ENCODE data around the gene LY6G5B. TPM values are rescaled to one million over a fixed set of nuclear protein-coding genes. Genes with fewer than 3 reads are reported as not detected.

LY6G5B gene
- total RNA-seq, 2 experiments from 2014 or later, result 18.1 to 20.1 TPM

DNA sequence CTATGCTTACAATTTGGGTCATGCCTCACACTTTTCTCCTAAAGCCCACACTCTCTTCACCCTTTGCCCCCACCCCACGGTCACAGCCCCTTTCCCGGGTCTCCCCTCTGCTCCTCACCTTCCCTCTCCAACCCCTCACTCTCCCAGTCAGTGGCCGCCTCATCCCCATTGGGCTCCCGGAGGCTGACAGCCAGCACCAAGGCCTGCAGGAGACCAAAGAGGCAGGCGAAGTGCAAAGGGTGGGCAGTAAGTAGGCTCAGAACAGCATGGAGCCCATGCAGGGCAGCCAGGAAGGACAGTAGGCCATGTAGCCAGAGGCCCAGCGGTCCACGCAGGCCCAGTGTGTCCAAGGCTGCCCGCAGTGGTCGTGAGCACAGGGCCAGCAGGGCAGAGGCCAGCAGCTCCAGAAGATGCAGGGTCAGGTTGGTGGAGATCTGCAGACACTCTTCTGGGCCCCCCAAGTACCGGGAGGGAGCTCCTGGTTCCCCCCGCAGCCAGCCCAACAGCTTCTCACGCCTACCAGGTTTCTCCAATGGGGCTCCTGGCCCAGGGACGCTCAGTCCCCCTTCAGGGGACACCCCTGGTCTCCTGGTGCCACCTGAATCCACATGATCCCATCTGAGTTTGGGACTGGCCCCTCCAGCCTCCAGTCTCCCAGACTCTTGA, 10.7 kb upstream of the LY6G5B start:
- ChIA-PET CTCF (interaction anchor here (0.7 to 0.8 kb wide), 3 partner anchors 13 to 67 kb away, joined by 3 read pairs; no protein-coding TSS in a partner anchor), POLR2A (interaction anchor here (0.6 to 1.1 kb wide), 3 partner anchors 176 to 1312 kb away, joined by 3 to 8 read pairs (median 4); partner anchors contain the start of gene DXO)

DNA sequence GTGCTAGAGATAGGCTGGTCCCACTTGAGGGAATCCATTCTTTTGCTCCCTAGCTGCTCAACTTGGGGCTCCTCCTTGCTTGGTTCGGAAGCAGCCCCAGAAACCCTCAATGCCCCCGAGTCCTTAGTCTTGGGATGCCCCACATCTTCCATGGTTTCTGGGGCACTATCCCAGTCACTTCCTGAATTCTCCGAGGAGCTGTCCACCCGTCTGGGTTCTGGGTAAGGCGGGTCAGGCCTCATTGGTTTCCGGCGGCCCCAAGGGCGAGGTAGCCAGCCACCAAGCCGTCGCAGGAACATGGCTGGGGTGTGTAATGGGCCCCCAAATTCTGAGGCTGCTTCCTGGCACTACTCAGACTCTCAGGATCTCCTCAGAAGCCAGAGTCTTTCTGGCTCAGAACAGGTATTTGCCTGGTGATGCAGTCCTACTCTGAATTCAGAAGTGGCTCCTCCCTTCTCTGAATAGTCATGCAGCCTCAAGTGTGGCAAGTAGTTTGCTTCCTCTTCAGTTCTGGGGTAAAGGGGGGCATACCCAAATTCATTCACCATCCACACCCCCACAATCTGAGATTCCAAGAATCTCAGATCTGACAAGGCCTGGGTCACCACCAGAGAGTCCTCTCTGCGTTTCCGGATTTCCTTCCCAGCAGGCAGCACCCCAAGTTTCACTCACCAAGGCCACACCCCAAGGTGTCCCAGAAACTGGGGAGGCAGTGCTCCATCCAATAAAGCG, 10.0 kb upstream of the LY6G5B start:
- ChIA-PET CTCF (interaction anchor here (0.8 to 1.7 kb wide), 3 partner anchors 8 to 70 kb away, joined by 3 to 6 read pairs (median 4); partner anchors contain the start of gene BAG6), POLR2A (interaction anchor here (1.0 to 1.1 kb wide), 2 partner anchors 7 to 175 kb away, joined by 3 to 6 read pairs; partner anchors contain the start of gene BAG6)

DNA sequence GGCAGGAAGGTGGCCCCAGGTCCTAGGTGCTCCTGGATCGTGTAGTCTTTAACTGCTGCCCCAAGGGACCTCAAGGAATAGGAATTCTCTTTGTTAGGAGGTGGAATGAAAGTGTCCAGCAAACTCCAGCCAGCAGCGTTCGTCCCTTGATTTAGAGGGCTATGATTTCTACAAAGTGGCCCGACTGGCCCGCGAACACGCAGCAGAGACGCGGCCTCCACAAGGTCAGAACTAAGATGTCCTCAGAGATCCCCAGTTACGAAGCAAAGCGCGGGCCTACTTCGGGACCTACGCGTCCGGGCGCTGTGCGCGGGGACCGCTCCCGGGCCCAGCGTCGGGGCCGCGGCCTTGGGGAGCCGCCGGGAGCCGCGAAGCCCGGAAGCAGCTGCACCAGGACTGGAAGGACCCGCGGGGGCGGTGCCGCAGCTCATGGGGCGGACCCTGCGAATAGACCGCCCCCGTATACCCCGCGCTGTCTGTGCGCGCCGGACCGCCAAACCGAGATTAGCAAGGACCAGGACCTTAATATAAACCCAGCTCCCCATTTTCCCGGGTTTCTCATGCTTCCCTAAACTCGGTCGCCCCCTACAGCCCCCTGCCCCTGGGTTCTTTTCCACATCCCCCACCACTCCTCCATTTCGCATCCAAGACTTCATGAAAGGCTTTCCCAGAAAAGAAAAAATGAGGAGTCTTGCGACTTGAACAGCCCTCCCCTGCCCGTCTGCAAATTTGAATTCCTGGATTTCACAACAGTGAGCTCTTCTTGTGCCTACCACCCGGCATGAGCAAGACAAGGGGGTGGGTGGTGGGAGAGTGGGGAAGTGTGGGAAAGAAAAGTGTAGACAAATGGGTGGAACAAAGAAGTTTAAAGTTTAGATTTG, 9.2 kb upstream of the LY6G5B start, which contains the start of gene C6orf47:
TSS of gene C6orf47 (minus strand) at position 398 of the 881 bp plus-strand sequence. CDS start 831 bp downstream, outside the sequence.
- ChIA-PET CTCF (interaction anchor here (1.0 to 1.7 kb wide), 3 partner anchors 8 to 114 kb away, joined by 3 to 6 read pairs (median 4); partner anchors contain the start of genes ATP6V1G2 and BAG6), POLR2A (interaction anchor here (0.9 to 1.0 kb wide), 2 partner anchors 8 to 119 kb away, joined by 5 to 6 read pairs; partner anchors contain the start of genes BAG6 and DDX39B)

DNA sequence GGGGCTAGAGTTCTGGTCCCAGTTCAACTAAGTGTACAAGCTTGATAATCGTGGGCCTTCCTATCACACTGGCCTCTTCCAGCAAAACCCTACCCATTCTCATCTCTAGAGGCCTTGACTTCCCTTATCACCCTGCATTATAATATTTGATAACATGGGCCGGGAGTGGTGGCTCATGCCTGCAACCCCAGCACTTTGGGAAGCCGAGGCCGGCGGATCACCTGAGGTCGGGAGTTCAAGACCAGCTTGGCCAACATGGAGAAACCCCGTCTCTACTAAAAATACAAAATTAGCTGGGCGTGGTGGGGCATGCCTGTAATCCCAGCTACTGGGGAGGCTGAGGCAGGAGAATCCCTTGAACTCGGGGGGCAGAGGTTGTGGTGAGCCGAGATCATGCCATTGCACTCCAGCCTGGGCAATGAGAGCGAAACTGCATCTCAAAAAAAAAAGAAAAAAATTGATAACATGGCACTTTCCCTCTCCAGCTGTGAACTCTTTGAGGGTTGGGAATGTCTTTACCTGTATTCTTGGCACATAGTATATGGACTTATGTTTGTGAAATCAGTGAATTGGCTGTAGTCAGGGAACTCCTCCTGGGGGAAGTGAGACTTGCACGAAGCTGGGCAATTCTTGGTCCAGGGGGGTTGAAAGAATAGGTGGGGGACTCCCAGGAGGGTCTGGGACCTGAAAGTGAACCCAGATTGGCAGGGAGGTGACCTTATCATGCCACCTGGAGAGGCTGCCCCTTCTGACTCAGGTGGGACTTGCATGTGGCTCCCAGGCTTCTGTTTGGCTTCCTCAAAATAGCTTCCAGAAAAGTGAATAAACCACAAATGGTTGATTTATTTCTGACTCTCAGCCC, 8.3 kb upstream of the LY6G5B start:
- POLR2A ChIA-PET, result interaction anchor here (0.9 to 1.7 kb wide), 3 partner anchors 9 to 166 kb away, joined by 4 to 6 read pairs (median 5); partner anchors contain the start of genes BAG6, DDX39B and HSPA1B
- CTCF ChIA-PET, result interaction anchor here (1.0 to 3.6 kb wide), 4 partner anchors 9 to 115 kb away, joined by 3 to 21 read pairs (median 5); partner anchors contain the start of genes ATP6V1G2 and BAG6

DNA sequence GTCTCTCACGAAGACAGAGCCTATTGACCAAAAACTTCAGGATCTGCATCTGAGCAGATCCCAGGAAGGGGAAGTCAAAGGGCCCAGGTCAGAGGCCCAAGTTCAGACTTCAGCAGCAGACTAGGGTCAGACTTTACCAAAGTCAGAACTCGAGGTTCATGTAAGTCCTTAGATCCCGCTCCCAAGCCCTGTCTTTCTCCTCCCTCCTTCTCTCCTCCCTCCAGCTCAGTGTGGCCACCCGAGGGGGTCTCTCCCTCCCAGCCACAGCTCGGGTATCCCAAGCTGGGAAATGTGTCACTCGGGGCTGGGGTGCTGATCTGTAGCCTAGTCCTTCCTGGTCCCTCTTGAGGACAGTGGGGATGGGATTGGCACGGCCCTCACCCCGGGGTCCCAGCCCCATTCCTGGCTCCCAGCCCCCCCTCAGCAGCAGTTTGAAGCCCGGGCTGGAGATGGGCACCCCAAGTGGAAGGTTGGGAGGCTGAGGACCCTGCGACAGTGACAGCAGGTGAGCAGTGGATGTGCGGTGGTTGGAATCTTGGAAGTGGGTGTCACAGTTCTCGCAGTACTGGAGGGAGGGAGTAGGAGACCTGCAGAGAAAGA, 7.6 kb upstream of the LY6G5B start:
- ChIA-PET CTCF (interaction anchor here (1.2 to 3.6 kb wide), 3 partner anchors 9 to 134 kb away, joined by 4 to 21 read pairs (median 6); partner anchors contain the start of gene BAG6), POLR2A (interaction anchor here (0.6 to 1.7 kb wide), 4 partner anchors 23 to 502 kb away, joined by 3 to 7 read pairs (median 5); partner anchors contain the start of genes EGFL8 and HSPA1B)

DNA sequence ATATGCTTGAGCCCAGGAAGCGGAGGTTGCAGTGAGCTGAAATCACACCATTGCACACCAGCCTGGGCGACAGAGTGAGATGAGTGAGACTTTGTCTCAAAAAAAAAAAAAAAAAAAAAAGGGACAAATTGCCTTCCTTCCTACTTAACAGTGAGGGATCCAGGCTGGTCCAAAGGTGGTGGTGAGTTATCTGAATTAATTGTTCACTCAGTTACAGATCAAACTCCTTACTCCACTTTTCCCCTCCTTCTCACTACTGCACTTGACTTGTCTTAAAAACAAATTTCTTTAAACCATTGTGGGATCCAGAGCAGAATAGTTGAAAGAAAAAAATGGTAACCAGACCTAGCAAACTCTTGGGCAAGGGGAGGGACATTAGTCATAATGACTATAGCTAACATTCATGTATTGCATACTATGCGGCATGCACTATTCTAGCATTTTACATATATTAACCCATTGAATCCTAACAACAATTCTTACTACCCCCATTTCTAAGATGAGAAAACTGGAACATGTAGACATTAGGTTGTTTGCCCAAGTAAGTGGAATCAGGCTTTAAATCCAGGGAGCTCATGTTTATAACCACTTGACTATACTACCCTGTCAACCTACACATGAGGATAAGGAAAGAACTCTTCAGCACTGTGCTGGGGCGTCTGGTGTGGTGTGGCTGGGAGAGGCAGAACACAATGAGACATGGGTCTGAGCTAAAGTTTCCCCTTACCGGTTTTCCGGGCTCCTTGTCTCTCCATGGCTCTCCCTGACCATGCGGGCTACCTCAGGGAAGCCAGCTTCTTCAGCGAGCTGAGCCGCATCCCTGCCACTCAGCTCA, 6.4 kb upstream of the LY6G5B start:
- ChIA-PET CTCF (interaction anchor here (0.7 to 3.6 kb wide), 5 partner anchors 11 to 133 kb away, joined by 3 to 21 read pairs (median 4); partner anchors contain the start of gene BAG6), POLR2A (interaction anchor here (0.6 to 3.1 kb wide), 5 partner anchors 11 to 355 kb away, joined by 3 to 29 read pairs (median 7); partner anchors contain the start of genes BAG6, HSPA1A and HSPA1L)

DNA sequence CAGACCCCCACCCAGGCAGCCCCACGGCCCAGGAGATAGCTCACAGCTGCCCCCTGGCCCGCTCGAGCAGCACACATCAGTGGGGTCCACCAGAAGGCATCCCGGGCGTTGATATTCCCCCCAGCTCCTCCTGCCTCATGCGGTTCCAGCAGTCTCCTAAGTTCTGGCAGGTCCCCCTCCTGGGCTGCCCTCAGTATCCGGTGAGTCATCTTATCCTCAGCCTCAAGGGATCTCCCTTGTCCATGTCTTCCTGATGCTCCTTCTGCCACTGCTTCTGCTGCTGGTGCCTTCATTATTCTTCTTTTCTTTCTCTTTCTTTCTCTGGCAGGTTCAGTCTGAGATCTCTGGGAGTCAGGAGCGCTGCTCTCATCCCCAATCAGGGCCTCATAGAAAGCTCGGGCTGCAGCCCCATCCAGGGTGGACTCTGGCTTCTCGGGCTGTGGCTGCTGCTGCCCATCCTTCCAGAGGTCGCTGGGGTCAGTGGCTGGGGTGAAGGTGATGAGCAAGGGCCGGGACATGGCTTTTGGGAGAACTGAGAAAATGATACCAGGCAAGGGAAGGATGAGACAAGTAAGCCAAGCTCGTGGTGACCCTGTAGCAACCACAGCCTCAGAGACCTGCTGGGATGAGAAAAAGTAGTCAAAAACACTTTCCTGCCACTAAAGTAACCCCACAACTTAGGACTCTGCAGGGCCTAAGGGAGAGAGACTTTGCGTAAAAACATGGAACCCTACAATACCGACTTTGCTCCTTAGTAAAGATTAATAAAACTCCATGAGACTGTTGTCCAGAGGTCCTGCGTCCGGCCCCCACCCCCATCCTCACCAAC, 5.6 kb upstream of the LY6G5B start:
- POLR2A ChIA-PET, result interaction anchor here (0.7 to 3.1 kb wide), 9 partner anchors 11 to 930 kb away, joined by 3 to 29 read pairs (median 4); partner anchors contain the start of genes ABHD16A, BAG6, CLIC1 and HSPA1A
- CTCF ChIA-PET, result interaction anchor here (0.6 to 3.6 kb wide), 5 partner anchors 11 to 171 kb away, joined by 3 to 21 read pairs (median 4); partner anchors contain the start of gene BAG6

DNA sequence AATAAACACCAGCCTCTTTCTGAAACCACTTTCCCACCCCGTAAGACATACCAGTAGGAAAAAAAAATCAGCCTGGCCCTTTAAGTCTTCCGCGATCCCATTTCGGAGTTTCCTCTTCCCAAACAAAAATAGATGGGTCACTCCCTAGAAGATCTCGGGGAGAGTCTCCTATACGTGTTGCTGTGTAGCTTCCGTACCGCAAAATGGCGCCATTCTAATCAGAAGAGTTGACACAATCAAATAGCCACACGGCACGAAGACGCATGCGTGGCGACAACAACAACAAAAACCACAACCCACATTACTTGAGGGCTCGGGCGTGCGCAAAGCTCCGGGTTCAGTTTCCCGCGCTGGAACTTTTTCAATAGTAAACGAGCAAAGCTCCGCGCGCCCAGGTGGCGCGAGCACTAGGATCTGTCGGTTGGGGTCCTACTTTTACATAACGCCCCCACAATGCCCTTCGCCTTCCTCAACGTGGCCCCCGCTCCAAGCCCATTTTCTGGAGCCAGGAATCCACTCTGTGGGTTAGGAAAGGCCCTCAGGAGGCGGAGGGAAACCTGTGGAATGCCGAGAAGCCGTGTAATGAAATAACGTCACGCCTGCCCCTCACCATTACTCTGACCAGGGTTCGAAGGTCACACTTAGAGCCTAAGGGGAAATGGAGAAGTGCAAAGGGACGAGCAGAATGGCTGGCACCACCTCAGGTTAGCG, 4.8 kb upstream of the LY6G5B start, which contains the start of gene GPANK1:
TSS of gene GPANK1 (minus strand) at position 208 of the 711 bp plus-strand sequence. CDS start 519 bp downstream, outside the sequence.
- ChIA-PET POLR2A (interaction anchor here (0.6 to 3.1 kb wide), 8 partner anchors 12 to 931 kb away, joined by 3 to 29 read pairs (median 4); partner anchors contain the start of genes ABHD16A, BAG6, CLIC1 and LSM2), CTCF (interaction anchor here (1.1 to 3.6 kb wide), 2 partner anchors 12 to 166 kb away, joined by 4 to 21 read pairs; partner anchors contain the start of gene BAG6)

DNA sequence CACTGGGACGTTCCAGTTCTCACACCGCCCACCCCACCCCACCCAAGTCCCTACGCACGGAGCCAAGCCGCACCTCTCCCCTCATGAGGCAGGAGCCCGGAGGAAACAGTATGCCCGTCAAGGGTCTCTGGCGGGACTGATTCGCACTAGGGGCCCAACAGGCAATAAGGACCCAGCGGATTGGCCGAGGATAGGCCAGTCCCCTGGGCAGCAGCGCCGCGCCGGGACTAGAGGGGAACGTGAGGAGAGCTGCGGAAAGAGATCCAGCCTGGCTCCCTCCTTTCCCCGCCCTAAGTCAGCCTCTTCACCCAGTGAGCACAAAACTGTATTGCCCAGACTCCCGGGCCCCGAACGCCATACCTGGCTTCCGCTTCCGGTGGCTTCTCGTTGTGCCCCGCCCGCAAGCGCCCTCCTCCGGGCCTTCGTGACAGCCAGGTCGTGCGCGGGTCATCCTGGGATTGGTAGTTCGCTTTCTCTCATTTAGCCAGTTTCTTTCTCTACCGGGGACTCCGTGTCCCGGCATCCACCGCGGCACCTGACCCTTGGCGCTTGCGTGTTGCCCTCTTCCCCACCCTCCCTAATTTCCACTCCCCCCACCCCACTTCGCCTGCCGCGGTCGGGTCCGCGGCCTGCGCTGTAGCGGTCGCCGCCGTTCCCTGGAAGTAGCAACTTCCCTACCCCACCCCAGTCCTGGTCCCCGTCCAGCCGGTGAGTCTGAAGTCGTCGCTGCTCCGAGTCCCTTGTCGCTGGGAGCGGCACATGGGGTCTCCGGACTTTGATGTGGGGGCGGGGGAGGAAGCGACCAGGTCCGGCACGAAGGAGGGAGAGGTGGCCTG, 4.1 kb upstream of the LY6G5B start, which contains the start of gene CSNK2B:
TSS of gene CSNK2B (plus strand) at position 580 of the 836 bp plus-strand sequence. CDS start 752 bp downstream, outside the sequence.
- POLR2A ChIA-PET, result interaction anchor here (0.5 to 3.1 kb wide), 4 partner anchors 13 to 153 kb away, joined by 3 to 29 read pairs (median 4); partner anchors contain the start of genes ABHD16A and BAG6
- CTCF ChIA-PET, result interaction anchor here (0.8 to 3.6 kb wide), 2 partner anchors 13 to 76 kb away, joined by 3 to 21 read pairs; partner anchors contain the start of gene BAG6

DNA sequence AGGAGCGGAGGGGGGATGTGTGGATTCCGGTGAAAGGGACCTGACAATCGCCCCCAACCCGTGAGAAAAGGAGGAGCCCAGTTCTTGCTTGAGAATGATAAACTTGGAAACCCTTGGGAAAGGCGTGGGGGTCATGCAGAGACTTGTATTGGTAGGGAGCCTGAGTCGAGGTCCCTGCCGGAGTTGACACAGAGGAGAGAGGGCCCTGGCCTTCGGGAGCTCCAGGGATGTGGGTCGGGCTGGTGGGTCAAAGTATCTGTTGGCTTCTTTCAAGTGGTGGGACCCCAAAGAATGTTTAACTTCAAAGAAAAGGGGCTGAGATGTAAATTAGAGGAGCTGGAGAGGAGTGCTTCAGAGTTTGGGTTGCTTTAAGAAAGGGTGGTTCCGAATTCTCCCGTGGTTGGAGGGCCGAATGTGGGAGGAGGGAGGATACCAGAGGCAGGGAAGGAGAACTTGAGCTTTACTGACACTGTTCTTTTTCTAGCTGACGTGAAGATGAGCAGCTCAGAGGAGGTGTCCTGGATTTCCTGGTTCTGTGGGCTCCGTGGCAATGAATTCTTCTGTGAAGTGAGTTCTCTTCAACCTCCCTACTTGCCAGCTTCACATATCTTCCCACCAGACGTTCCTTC, 3.3 kb upstream of the LY6G5B start:
- POLR2A ChIA-PET, result interaction anchor here (0.6 kb wide), 1 partner anchor 9 kb away, joined by 3 read pairs; no protein-coding TSS in a partner anchor

DNA sequence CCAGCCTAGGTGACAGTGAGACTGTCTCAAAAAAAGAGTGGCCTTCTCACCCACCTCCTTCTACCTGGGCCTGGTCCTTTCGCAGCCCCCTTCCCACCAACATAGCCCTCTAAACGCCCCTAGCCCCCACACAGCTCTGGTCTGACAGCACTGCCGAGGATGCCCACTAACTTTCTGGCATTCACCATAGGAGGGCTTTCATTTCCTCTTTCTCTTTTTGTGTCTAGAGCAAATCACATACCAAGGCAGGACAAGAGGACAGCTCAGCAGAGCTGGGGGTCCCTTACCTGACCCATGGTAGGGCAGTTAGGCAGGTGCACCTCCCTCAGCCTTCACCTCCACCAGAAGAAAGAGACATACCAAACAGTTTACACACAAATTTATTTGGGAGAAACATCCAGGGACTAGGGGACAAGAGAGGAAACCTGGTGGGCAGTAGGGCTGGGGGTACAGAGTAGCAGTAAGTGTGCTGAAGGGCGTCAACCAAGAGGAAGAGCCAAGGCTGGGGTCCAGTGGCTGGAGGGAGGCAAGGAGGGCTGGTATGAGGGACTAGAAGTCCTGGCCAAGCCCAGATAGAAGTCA, 6.6 kb downstream of the LY6G5B start:
- ChIA-PET POLR2A (no interaction called here), CTCF (no interaction called here)

More for the DNA sequence above, 3.3 kb upstream of the LY6G5B start:
- CTCF ChIA-PET, result interaction anchor here (0.8 to 1.3 kb wide), 3 partner anchors 68 to 120 kb away, joined by 3 read pairs; partner anchors contain the start of gene ATP6V1G2

DNA sequence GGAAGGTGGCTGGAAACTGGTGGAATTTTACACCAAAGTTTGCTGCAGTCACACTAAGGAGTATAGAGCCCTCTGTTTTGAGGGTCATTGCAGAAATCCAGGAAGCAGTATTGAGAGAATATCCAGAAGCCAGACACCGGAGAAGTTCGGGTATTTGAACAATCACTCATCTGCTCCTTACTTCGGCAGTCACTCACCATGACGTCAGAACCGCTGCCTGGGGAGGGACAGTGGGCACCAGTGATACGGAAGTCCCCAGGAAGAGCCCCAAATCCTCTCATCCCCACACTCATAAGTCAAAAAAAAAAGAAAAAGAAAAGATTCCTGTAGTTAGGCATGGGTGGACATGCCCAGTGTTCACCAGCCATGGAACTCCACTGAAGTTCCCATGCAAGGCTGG, 7.1 kb downstream of the LY6G5B start:
- ChIA-PET POLR2A (no interaction called here), CTCF (interaction anchor here (0.9 kb wide), 1 partner anchor 9 kb away, joined by 3 read pairs; no protein-coding TSS in a partner anchor)
